PC-9 (cell line): ENCODE data around the gene HAUS3.

Source experiments
- CTCF ChIP-seq: fragments of 200-600 bp; sonication (generic); conservative IDR thresholded peaks from 2 replicates; pipeline ENCODE4 v1.6.1; 2017; ENCODE audit warnings: mixed run types, antibody characterized with exemption, mild to moderate bottlenecking, moderate library complexity
- EZH2 ChIP-seq: fragments of 200-600 bp; sonication (generic); IDR thresholded peaks from 2 replicates; pipeline ENCODE4 v1.8.0; 2017; ENCODE audit warnings: antibody characterized with exemption, low read depth

GRCh38 chr4:2178986-2179385 is 62.9 kb downstream of the HAUS3 start:
- TF ChIP-seq CTCF (no peak), EZH2 (no peak)
